ENCODE data around the gene CD200.

DNA sequence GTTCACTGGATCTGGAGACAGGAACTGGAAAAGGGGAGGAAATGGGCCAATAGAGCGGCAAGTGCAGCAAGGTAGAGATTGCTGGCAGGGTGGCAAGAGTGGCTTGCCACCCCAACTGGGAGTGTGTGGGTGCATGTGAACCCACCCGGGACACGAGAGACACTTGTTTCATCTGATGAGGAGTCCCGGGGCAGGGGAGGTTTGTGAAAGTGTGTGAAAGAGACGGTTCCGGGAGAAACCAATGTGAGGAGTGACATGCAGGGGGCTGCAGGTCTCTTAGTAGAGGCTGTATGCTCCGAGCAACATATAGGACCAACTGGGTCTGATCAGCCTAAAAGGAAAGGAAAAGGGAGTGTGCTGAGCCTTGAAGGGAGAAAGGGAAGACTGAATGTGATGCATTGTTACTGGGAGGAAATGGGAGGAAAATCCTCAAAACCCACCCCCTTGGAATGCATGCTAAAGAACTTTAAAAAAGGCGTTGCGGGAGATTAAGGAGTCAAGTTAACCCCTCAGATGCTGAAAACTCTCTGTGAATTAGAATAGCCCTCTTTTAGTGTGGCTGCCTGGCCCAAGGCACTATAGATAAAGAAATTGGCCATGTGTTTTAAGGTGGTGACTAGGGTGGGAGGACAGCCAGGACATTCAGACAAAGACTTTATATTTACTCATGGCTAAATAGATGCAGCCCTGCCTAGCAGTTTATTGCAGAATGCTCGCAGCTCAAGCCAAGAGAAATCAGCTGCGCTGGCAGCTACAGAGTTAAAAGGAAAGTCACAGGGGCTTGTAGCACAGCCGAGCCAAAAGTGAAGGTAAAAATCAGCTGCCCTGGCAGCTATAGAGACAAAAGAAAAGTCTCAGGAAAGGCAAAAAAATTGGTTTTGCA lies 29.8 kb upstream of the CD200 start:
- no peak for TF ChIP-seq POLR2A (IDR thresholded peaks at IDR 0.05)
- TF ChIP-seq, protein P1, sequence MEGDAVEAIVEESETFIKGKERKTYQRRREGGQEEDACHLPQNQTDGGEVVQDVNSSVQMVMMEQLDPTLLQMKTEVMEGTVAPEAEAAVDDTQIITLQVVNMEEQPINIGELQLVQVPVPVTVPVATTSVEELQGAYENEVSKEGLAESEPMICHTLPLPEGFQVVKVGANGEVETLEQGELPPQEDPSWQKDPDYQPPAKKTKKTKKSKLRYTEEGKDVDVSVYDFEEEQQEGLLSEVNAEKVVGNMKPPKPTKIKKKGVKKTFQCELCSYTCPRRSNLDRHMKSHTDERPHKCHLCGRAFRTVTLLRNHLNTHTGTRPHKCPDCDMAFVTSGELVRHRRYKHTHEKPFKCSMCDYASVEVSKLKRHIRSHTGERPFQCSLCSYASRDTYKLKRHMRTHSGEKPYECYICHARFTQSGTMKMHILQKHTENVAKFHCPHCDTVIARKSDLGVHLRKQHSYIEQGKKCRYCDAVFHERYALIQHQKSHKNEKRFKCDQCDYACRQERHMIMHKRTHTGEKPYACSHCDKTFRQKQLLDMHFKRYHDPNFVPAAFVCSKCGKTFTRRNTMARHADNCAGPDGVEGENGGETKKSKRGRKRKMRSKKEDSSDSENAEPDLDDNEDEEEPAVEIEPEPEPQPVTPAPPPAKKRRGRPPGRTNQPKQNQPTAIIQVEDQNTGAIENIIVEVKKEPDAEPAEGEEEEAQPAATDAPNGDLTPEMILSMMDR (IDR thresholded peaks at IDR 0.05), result no peak

Measured in right lobe of liver (tissue), 4 donors.